Fibroblast of villous mesenchyme (primary cell): ENCODE results near the gene RREB1. TPM values are rescaled to one million over a fixed set of nuclear protein-coding genes. Genes with fewer than 3 reads are reported as not detected.

ENCODE experiments used
- DNase-seq: peaks from one replicate; pipeline ENCODE4 v3.0.0-alpha.2; 2010; ENCODE audit warnings: low read depth
- H3K4me3 ChIP-seq: 2 replicates; pipeline ENCODE4 v1.5.1; 2011; ENCODE audit warnings: low read depth, mild to moderate bottlenecking, low read length
- total RNA-seq: library from RNA; depleted of rRNA; stranded (reverse); fragments of >200 nt; gene quantifications from 2 replicates; pipeline ENCODE4 v1.2.3, GENCODE V29; 2012
- TF ChIP-seq, protein P1 (sequence below): IDR thresholded peaks from 2 replicates; pipeline ENCODE4 v1.5.1; 2012; ENCODE audit warnings: low read depth, mild to moderate bottlenecking, low read length; ENCODE audit not compliant: insufficient read depth

Gene RREB1
- total RNA-seq, 1 donor, result 26.3 TPM

DNA sequence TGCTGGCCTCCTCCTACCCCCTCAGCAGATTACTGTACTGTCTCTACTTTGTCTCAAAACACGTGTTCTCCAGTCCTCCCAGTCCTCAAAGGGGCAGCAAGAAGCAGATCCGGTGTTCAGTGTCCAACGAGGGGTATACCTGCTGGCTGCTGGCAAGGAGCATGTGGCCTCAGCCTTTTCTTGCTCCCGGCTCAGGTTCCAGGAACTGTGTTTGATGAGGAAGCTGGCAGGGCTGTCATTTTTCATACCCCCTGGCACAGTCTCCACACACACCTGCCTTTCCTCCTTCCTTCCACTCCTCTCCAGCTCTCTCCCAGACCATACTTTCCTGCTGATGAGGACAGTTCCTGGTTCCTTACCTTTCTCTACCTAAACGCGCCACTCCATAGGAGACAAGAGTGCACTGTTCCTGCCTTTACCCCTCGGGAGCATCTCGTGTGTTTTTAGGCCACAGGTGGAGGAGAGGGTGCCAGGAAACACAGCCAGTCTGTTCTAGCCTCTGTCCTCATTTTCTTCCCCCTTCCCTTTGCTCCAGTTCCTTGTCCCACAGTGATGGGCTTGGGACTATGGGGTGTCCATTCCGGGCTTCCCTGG lies 128.0 kb downstream of the RREB1 start:
- DNase-seq, result no peak
- TF ChIP-seq, protein P1, sequence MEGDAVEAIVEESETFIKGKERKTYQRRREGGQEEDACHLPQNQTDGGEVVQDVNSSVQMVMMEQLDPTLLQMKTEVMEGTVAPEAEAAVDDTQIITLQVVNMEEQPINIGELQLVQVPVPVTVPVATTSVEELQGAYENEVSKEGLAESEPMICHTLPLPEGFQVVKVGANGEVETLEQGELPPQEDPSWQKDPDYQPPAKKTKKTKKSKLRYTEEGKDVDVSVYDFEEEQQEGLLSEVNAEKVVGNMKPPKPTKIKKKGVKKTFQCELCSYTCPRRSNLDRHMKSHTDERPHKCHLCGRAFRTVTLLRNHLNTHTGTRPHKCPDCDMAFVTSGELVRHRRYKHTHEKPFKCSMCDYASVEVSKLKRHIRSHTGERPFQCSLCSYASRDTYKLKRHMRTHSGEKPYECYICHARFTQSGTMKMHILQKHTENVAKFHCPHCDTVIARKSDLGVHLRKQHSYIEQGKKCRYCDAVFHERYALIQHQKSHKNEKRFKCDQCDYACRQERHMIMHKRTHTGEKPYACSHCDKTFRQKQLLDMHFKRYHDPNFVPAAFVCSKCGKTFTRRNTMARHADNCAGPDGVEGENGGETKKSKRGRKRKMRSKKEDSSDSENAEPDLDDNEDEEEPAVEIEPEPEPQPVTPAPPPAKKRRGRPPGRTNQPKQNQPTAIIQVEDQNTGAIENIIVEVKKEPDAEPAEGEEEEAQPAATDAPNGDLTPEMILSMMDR, result no peak
- no peak overlapping the region for H3K4me3 ChIP-seq

DNA sequence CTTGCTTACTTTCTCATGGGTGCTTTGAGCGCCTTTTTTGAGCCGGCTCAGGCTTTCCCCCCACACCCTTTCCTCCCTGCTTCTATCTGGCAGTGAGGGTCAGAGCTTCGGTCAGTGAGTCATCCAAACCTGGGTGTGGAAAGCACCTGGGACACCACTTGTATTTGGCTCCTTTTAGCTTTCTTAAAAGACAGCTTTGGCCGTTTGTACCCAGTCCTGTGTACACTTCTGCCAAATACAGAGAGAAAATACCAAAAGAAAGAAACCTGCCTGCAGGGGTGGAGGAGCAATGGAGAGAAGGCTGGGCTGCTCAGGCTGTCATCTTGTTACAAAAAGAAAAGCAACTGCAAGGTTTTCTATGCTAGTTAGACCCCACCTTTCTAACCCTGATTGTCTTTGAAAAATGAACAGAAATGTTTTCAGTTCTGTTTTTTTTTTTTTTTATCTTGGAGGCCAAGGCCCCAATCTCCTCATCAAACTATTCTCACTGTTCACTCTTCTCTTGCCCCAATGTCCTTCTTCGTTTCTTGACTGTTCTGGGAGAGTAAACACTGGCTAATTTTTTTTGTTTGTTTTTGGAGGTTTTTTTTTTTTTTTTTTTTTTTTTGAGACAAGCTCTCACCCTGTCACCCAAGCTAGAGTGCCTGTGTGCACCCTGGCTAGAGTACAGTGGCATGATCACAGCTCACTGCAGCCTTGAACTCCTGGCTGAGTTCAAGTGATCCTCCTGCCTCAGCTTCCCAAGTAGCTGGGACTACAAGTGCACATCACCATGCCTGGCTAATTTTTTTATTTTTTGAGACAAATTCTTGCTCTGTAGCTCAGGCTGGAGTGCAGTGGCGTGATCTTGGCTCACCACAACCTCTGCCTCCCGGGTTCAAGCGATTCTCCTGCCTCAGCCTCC lies 128.8 kb downstream of the RREB1 start:
- no peak overlapping the region for H3K4me3 ChIP-seq
- no peak for DNase-seq
- TF ChIP-seq, protein P1, result no peak

DNA sequence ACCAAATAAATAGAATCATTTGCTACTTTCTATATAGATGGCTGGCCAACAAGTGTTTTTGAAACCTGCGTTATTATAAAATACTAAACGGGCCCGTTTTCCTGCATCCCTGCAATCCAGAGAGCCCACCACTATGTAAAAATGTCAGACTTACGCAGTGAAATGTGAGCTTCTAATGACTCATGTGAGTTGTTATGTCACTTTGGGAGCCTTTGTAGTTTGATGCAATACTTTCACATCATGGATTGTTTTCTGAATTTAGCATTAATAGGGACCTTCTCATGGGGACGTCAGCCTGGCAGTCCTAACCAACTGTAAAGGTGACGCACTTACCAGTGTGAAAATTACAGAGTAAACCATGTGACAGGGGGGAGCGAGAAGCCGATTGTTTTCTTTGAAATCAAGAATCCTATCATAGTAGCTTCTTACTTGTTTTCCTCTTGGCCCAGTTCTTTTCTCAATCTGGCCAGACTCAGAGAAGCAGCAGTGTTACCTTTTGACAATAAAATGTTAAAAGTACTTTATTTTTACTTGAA lies 130.0 kb downstream of the RREB1 start:
- no peak overlapping the region for H3K4me3 ChIP-seq
- TF ChIP-seq, protein P1, result no peak
- DNase-seq, result no peak

DNA sequence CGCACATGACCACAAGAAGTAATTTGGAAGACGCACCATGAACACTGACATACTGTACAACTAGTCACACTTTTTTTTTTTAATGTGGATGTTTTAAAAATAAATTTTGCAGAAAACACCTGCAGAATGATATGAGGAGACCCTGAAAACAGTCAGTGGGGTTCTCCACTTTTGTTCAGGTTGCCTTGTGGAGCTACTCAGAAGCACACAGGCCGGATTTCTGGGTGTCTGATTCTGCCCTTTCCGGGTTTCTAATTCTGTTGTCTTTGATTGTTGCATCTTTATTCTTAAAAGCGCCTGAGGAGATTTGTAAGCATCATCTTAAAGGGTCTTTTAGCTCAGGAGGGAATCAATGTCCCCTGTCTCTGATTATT lies 130.8 kb downstream of the RREB1 start:
- DNase-seq, result no peak
- TF ChIP-seq, protein P1, result no peak
- H3K4me3 ChIP-seq, result no peak overlapping the region

DNA sequence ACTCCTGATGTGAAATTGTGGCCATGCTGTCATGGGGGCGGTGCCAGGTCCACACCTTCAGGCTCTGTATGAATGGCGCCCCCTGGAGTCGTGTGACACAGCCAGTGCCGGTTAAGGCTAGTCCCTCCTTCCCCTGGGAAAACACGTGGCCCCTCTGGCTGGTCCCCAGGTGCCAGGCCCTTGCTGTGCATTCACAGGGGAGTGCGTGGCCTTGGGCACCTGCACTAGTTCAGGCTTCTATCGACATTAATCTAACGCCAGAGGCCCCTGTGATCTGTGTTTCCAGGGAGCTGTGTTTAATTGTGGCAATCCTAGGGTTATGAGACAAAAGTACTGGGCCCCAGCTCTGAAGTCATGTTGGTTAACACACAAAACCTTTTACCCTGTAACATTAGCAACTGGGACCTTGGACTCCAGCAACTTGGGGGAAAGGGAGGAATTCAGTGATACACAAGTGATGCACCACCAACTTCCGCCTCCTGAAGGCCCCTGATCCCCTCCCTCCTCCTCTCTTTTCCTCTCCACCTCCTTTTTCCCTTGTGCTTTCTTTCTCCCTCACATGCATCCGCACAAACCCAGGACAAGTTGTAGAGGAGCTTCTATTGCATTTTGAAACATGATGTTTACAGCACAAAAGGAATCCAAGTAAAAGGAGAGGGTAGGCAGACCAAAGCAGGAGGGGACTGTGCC lies 131.3 kb downstream of the RREB1 start:
- DNase-seq, result peak; percentile 73
- no peak overlapping the region for H3K4me3 ChIP-seq
- TF ChIP-seq, protein P1, result peak; percentile 72

DNA sequence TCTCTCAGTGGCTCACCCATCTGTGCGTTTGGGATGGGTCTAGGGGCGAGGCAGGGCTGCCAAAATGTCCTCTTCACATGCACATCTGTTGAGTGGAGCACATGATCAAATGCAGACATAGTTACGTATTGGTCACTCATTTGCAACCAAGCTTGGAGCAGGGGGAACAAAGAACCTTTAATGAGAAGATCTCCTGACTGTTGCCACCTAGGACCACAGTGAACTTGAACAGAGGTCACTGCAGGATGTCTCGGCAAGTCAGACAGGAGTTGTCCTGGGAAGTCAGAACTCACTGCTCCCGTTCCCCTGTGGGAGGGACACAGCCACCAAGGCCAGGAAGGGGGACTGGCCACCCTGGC lies 131.8 kb downstream of the RREB1 start:
- TF ChIP-seq, protein P1, result no peak
- DNase-seq, result no peak
- no peak overlapping the region for H3K4me3 ChIP-seq
